Stimulated activated CD4-positive, alpha-beta T cell treated with anti-CD3 and anti-CD28 coated beads, Interleukin-15, amount 100 ng/mL, for 48 hours (primary cell): Measurements from ENCODE around the gene GAGE12D.
"Not testable (repeated sequence)": the region's sequence is repeated elsewhere in the genome, so short reads cannot be mapped to it uniquely, and the experiment has no call there.

Source experiments
- DNase-seq, 2 donors: peaks; one replicate each; pipeline ENCODE4 v3.0.0-alpha.2; 2020; ENCODE audit warnings: low read depth in 2 of 2

Gene GAGE12D, protein sequence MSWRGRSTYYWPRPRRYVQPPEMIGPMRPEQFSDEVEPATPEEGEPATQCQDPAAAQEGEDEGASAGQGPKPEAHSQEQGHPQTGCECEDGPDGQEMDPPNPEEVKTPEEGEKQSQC

DNA sequence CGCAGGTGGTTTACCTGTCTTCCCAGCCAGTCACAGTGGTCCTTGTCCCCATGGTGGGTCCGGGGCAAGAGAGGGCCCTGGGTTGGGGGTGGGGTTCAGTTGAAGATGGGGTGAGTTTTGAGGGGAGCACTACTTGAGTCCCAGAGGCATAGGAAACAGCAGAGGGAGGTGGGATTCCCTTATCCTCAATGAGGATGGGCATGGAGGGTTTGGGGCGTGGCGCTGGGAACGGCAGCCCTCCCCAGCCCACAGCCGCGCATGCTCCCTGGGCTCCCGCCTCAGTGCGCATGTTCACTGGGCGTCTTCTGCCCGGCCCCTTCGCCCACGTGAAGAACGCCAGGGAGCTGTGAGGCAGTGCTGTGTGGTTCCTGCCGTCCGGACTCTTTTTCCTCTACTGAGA, at the start of gene GAGE12D:
Gene GAGE12D (plus strand): TSS at position 301 of the 400 bp plus-strand sequence. CDS start 1,155 bp downstream, outside the sequence.
- not testable (repeated sequence) for DNase-seq

DNA sequence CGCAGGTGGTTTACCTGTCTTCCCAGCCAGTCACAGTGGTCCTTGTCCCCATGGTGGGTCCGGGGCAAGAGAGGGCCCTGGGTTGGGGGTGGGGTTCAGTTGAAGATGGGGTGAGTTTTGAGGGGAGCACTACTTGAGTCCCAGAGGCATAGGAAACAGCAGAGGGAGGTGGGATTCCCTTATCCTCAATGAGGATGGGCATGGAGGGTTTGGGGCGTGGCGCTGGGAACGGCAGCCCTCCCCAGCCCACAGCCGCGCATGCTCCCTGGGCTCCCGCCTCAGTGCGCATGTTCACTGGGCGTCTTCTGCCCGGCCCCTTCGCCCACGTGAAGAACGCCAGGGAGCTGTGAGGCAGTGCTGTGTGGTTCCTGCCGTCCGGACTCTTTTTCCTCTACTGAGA, 9.7 kb upstream of the GAGE12D start, which contains the start of gene GAGE12C:
Gene GAGE12C (plus strand): TSS at position 301 of the 400 bp plus-strand sequence. CDS start 1,155 bp downstream, outside the sequence.
- DNase-seq = not testable (repeated sequence)

DNA sequence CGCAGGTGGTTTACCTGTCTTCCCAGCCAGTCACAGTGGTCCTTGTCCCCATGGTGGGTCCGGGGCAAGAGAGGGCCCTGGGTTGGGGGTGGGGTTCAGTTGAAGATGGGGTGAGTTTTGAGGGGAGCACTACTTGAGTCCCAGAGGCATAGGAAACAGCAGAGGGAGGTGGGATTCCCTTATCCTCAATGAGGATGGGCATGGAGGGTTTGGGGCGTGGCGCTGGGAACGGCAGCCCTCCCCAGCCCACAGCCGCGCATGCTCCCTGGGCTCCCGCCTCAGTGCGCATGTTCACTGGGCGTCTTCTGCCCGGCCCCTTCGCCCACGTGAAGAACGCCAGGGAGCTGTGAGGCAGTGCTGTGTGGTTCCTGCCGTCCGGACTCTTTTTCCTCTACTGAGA, 9.5 kb downstream of the GAGE12D start, which contains the start of gene GAGE12E:
Gene GAGE12E (plus strand): TSS at position 301 of the 400 bp plus-strand sequence. CDS start 1,155 bp downstream, outside the sequence.
- DNase-seq = not testable (repeated sequence)

DNA sequence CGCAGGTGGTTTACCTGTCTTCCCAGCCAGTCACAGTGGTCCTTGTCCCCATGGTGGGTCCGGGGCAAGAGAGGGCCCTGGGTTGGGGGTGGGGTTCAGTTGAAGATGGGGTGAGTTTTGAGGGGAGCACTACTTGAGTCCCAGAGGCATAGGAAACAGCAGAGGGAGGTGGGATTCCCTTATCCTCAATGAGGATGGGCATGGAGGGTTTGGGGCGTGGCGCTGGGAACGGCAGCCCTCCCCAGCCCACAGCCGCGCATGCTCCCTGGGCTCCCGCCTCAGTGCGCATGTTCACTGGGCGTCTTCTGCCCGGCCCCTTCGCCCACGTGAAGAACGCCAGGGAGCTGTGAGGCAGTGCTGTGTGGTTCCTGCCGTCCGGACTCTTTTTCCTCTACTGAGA, 19.0 kb downstream of the GAGE12D start, which contains the start of gene GAGE12F:
Gene GAGE12F (plus strand): TSS at position 301 of the 400 bp plus-strand sequence. CDS start 1,155 bp downstream, outside the sequence.
- not testable (repeated sequence) for DNase-seq

DNA sequence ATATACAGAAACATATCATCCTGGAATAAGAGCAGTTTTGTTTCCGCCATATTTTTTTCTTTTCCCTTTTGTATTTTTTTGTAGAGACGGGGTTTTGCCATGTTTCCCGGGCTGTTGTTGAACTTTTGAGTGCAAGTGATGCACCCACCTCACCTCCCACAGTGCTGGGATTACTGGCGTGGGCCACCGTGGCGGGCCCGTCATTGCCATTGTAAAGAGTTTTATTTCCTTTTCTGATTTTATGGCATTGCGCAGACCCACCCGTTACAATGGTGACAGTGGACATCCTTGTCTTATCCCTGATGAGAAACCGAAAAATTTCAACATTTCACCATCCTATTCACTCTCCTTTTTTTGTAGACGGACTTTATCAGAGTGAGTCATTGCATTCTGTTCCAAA, 27.2 kb downstream of the GAGE12D start:
- not testable (repeated sequence) for DNase-seq

DNA sequence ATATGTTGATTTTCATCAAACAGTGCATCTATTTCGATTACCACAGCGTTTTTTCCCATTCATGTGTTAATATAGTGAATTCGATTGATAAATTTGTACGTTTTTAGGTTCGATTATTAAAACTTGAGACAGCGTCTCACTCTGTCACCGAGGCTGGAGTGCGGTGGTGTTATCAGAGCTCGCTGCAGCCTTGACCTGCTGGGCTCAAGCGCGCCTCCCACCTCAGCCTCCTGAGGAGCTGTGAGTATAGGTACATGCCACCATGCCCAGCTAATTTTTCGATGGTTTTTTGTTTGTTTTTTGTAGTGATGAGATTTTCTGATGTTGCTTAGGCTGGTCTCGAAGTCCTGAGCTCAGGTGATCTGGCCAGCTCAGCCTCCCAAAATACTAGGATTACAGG, 27.6 kb downstream of the GAGE12D start:
- not testable (repeated sequence) for DNase-seq

DNA sequence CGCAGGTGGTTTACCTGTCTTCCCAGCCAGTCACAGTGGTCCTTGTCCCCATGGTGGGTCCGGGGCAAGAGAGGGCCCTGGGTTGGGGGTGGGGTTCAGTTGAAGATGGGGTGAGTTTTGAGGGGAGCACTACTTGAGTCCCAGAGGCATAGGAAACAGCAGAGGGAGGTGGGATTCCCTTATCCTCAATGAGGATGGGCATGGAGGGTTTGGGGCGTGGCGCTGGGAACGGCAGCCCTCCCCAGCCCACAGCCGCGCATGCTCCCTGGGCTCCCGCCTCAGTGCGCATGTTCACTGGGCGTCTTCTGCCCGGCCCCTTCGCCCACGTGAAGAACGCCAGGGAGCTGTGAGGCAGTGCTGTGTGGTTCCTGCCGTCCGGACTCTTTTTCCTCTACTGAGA, 28.6 kb downstream of the GAGE12D start, which contains the start of gene GAGE12G:
Gene GAGE12G (plus strand): TSS at position 301 of the 400 bp plus-strand sequence. CDS start 1,155 bp downstream, outside the sequence.
- not testable (repeated sequence) for DNase-seq

DNA sequence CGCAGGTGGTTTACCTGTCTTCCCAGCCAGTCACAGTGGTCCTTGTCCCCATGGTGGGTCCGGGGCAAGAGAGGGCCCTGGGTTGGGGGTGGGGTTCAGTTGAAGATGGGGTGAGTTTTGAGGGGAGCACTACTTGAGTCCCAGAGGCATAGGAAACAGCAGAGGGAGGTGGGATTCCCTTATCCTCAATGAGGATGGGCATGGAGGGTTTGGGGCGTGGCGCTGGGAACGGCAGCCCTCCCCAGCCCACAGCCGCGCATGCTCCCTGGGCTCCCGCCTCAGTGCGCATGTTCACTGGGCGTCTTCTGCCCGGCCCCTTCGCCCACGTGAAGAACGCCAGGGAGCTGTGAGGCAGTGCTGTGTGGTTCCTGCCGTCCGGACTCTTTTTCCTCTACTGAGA, 38.1 kb downstream of the GAGE12D start, which contains the start of gene GAGE12H:
Gene GAGE12H (plus strand): TSS at position 301 of the 400 bp plus-strand sequence. CDS start 1,155 bp downstream, outside the sequence.
- DNase-seq = not testable (repeated sequence)

DNA sequence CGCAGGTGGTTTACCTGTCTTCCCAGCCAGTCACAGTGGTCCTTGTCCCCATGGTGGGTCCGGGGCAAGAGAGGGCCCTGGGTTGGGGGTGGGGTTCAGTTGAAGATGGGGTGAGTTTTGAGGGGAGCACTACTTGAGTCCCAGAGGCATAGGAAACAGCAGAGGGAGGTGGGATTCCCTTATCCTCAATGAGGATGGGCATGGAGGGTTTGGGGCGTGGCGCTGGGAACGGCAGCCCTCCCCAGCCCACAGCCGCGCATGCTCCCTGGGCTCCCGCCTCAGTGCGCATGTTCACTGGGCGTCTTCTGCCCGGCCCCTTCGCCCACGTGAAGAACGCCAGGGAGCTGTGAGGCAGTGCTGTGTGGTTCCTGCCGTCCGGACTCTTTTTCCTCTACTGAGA, 47.7 kb downstream of the GAGE12D start, which contains the start of gene GAGE2A:
Gene GAGE2A (plus strand): TSS at position 301 of the 400 bp plus-strand sequence. CDS start 1,155 bp downstream, outside the sequence.
- DNase-seq = not testable (repeated sequence)

DNA sequence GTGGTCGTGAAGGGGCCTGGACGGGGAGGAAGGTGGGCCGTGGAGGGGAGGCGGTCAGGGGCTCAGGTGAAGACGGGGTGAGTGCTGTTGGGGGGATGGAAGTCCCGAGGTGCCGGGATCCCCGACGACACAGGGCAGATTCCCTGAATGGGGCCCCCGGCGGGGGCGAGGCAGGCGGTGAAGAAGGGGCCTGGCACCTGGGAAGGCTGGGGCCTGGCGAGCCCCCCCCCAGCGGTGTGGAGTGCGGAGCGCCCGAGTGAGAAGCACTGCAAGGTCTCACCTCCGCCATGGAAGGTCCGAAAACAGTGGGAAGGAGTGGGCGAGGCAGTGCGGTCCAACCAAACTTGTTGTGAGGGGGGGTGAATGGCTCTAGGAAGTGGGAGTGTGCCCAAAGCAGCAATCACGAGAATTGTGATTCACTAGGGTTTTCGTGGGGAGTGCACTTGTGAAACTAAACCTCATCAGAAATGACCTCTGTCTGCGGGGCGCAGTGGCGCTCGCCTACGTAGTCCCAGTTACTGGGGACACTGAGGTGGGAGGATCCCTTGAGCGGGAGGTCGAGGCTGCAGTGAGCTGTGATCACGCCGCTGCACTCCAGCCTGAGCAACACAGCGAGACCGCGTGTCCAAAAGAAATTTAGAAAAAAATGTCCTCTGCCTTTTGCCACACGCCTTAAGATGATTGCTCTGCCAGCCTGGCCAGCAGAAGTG, 48.4 kb downstream of the GAGE12D start:
- not testable (repeated sequence) for DNase-seq

DNA sequence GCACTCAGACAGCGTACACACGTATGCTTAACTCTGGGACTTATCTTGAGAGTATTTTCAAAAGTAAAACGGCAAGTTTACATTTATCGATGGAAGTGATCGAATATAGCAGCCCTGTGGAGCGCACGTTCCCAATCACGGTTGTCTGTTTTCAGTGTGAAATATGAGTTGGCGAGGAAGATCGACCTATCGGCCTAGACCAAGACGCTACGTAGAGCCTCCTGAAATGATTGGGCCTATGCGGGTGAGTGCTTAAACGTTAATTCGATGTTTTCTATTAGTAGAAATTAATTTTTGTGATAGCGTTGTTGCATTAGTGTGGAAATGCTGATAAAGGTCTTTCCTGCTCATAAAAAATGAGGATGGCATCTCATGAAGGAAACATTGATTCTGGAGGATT, 49.0 kb downstream of the GAGE12D start:
- DNase-seq = not testable (repeated sequence)
